ENCODE results near the gene GATAD2B. TPM values are rescaled to one million over a fixed set of nuclear protein-coding genes. Genes with fewer than 3 reads are reported as not detected.
"Not testable (repeated sequence)": the region's sequence is repeated elsewhere in the genome, so short reads cannot be mapped to it uniquely, and the experiment has no call there.

GATAD2B gene
- total and polyA plus RNA-seq, 2 of the 4 experiments (the other 2 are of a cell fraction) = 3.8 to 6.2 TPM

DNA sequence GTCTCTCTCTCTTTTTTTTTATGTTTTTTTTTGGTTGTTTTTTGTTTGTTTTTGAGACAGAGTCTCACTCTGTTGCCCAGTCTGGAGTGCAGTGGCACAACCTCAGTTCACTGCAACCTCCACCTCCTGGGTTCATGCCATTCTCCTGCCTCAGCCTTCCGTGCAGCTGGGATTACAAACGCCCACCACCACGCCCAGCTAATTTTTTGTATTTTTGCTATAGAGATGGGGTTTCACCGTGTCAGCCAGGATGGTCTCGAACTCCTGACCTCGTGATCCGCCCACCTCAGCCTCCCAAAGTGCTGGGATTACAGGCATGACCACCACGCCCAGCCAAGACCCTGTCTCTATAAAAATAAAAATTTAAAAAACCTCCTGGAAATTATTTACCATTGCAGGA is 88.8 kb downstream of the GATAD2B start:
- BruUV-seq (replicated peaks); H4K8ac ChIP-seq (ENCODE audit: low read depth in 2 of 2, low read length in 2 of 2); H3K36me3 ChIP-seq (ENCODE audit: control insufficient read depth, insufficient read depth, low read length); H2AFZ ChIP-seq (replicated peaks; ENCODE audit: low read length, poor library complexity); DNase-seq; POLR2A ChIA-PET (ENCODE audit: unreplicated experiment); intact Hi-C loops (cut with micrococcal nuclease); H4K5ac ChIP-seq (ENCODE audit: low read depth, low read length); H3K9me3 ChIP-seq (ENCODE audit: control insufficient read depth, insufficient read depth, low read length); H4K91ac ChIP-seq (ENCODE audit: insufficient read depth, low read depth, low read length); H3K4me3 ChIP-seq (ENCODE audit: insufficient read depth, low read depth, low read length); H2BK15ac ChIP-seq (ENCODE audit: low read depth, low read length); H2AK5ac ChIP-seq (ENCODE audit: low read depth, low read length); H4K20me1 ChIP-seq (ENCODE audit: insufficient read depth, low read length); in situ Hi-C loops (cut with MboI; ENCODE audit: low sequenced_read_pairs); ATAC-seq (ENCODE audit: low read depth); H3K56ac ChIP-seq (ENCODE audit: extremely low read depth, insufficient read depth, low read length); H3K23ac ChIP-seq (ENCODE audit: low read depth, low read length); H3K4ac ChIP-seq (ENCODE audit: low read depth, low read length); H2BK5ac ChIP-seq (ENCODE audit: low read depth, low read length, poor library complexity, severe bottlenecking); H3K27me3 ChIP-seq (ENCODE audit: control insufficient read depth, insufficient read depth, low read length); dilution Hi-C loops (cut with HindIII; ENCODE audit: low sequenced_read_pairs, unreplicated experiment); H3K4me2 ChIP-seq (ENCODE audit: low read depth, low read length); H3K9me1 ChIP-seq (ENCODE audit: insufficient read depth, low read length); H2BK120ac ChIP-seq (ENCODE audit: low read depth, low read length); H3K27ac ChIP-seq (ENCODE audit: insufficient read depth, low read length); H3K14ac ChIP-seq (replicated peaks; ENCODE audit: low read depth, low read length); H3K18ac ChIP-seq (ENCODE audit: low read depth, low read length); H2AK9ac ChIP-seq (replicated peaks; ENCODE audit: low read depth, low read length, poor library complexity); H3K9ac ChIP-seq (ENCODE audit: low read depth, low read length); H3K4me1 ChIP-seq (ENCODE audit: control insufficient read depth, insufficient read depth, low read length); H2BK20ac ChIP-seq (ENCODE audit: low read depth, low read length): not testable (repeated sequence)
- no CpG with 5 or more reads among the region's 8 CpGs for WGBS, 2 experiments (ENCODE audit: extremely low coverage in 2 of 2, insufficient read length in 1 of 2)
- CTCF ChIA-PET = interaction anchor here (1.0 kb wide), 1 partner anchor 14 kb away, joined by 5 read pairs; no protein-coding TSS in a partner anchor
- peaks cover 24 to 65% of the 10 kb centered on the region in 2 experiments for H3K79me1 ChIP-seq (ENCODE audit: low read depth in 1 of 2, low read length in 2 of 2)
